HEK293 (cell line): ENCODE results near the gene BCKDHB.

Experiments used
- CTCF ChIA-PET: fragments of 350-600 bp; formaldehyde crosslinking; extraction: SDS; loops from one replicate; lab custom pipeline; 2021; ENCODE audit warnings: antibody characterized with exemption; lab: Yijun Ruan, JAX
- POLR2A ChIA-PET: fragments of 300-600 bp; formaldehyde crosslinking; extraction: SDS; loops from one replicate; lab custom pipeline; 2020; ENCODE audit warnings: antibody characterized with exemption, inconsistent platforms; lab: Yijun Ruan, JAX
- H3K27ac ChIP-seq: fragments of 200-500 bp; sonication (Bioruptor generic); 2 replicates; pipeline ENCODE4 v1.5.1; 2014; ENCODE audit warnings: low read depth, low read length, control low read depth, inconsistent platforms; ENCODE audit errors: extremely low read depth
- H3K36me3 ChIP-seq, 2 experiments: fragments of 200-500 bp in 1 of 2; sonication (Bioruptor generic) in 1 of 2; 1 replicate in 1 of 2; 2 replicates in 1 of 2; pipeline ENCODE4 v1.5.1; 2014 to 2017; ENCODE audit warnings: inconsistent platforms in 2 of 2, low read length in 2 of 2; ENCODE audit not compliant: control insufficient read depth in 2 of 2, insufficient read depth in 1 of 2
- H3K4me1 ChIP-seq: fragments of 200-500 bp; sonication (Bioruptor generic); 2 replicates; pipeline ENCODE4 v1.5.1; 2014; ENCODE audit warnings: mild to moderate bottlenecking, low read length, inconsistent platforms; ENCODE audit not compliant: control insufficient read depth, insufficient read depth
- H3K4me3 ChIP-seq: 2 replicates; pipeline ENCODE4 v1.5.1; 2011; ENCODE audit warnings: low read depth, mild to moderate bottlenecking, control low read depth, low read length, moderate library complexity
- H3K9me3 ChIP-seq: fragments of 200-500 bp; sonication (Bioruptor generic); 2 replicates; pipeline ENCODE4 v1.5.1; 2014; ENCODE audit warnings: low read depth, low read length, inconsistent platforms; ENCODE audit not compliant: control insufficient read depth, insufficient read depth
- BCL11B ChIP-seq: fragments of 450-650 bp; formaldehyde crosslinking; IDR thresholded peaks from 2 replicates; pipeline ENCODE4 v1.5.1; 2016; ENCODE audit warnings: low read depth, missing biosample characterization, missing genetic modification characterization
- BCL6B ChIP-seq: fragments of 450-650 bp; formaldehyde crosslinking; IDR thresholded peaks from 2 replicates; pipeline ENCODE4 v1.5.1; 2017; ENCODE audit warnings: missing biosample characterization, missing genetic modification characterization
- KLF8 ChIP-seq: fragments of 450-650 bp; formaldehyde crosslinking; IDR thresholded peaks from 2 replicates; pipeline ENCODE4 v1.5.1; 2016; ENCODE audit warnings: missing biosample characterization, missing genetic modification characterization
- PRDM1 ChIP-seq: fragments of 450-650 bp; formaldehyde crosslinking; IDR thresholded peaks from 2 replicates; pipeline ENCODE4; 2016; ENCODE audit warnings: missing biosample characterization, missing genetic modification characterization
- REPIN1 ChIP-seq: fragments of 450-650 bp; formaldehyde crosslinking; IDR thresholded peaks from 2 replicates; pipeline ENCODE4 v1.5.1; 2017; ENCODE audit warnings: missing biosample characterization, missing genetic modification characterization, low read depth
- SP3 ChIP-seq: fragments of 450-650 bp; formaldehyde crosslinking; IDR thresholded peaks from 2 replicates; pipeline ENCODE4 v1.5.1; 2016; ENCODE audit warnings: missing biosample characterization, missing genetic modification characterization
- YY1 ChIP-seq: fragments of 450-650 bp; formaldehyde crosslinking; IDR thresholded peaks from 2 replicates; pipeline ENCODE4 v1.5.1; 2018; ENCODE audit warnings: missing biosample characterization, missing genetic modification characterization
- YY2 ChIP-seq: fragments of 450-650 bp; formaldehyde crosslinking; IDR thresholded peaks from 2 replicates; pipeline ENCODE4 v1.5.1; 2016; ENCODE audit warnings: missing biosample characterization, missing genetic modification characterization
- ZBTB6 ChIP-seq: fragments of 450-650 bp; formaldehyde crosslinking; IDR thresholded peaks from 2 replicates; pipeline ENCODE4 v1.5.1; 2017; ENCODE audit warnings: missing biosample characterization, missing genetic modification characterization
- ZBTB8A ChIP-seq: fragments of 450-650 bp; formaldehyde crosslinking; IDR thresholded peaks from 2 replicates; pipeline ENCODE4 v1.5.1; 2016; ENCODE audit warnings: missing biosample characterization, missing genetic modification characterization
- ZEB2 ChIP-seq: fragments of 450-650 bp; formaldehyde crosslinking; IDR thresholded peaks from 2 replicates; pipeline ENCODE4 v1.5.1; 2016; ENCODE audit warnings: missing biosample characterization, missing genetic modification characterization
- ZFP37 ChIP-seq: fragments of 450-650 bp; formaldehyde crosslinking; IDR thresholded peaks from 2 replicates; pipeline ENCODE4 v1.5.1; 2016; ENCODE audit warnings: missing biosample characterization, missing genetic modification characterization
- ZNF157 ChIP-seq: fragments of 450-650 bp; formaldehyde crosslinking; IDR thresholded peaks from 2 replicates; pipeline ENCODE4 v1.5.1; 2016; ENCODE audit warnings: missing biosample characterization, missing genetic modification characterization
- ZNF223 ChIP-seq: fragments of 450-650 bp; formaldehyde crosslinking; IDR thresholded peaks from 2 replicates; pipeline ENCODE4 v1.5.1; 2016; ENCODE audit warnings: missing biosample characterization, missing genetic modification characterization
- ZNF292 ChIP-seq: fragments of 450-650 bp; formaldehyde crosslinking; IDR thresholded peaks from 2 replicates; pipeline ENCODE4 v1.5.1; 2016; ENCODE audit warnings: low read depth, missing biosample characterization, missing genetic modification characterization, borderline replicate concordance
- ZNF394 ChIP-seq: fragments of 450-650 bp; formaldehyde crosslinking; IDR thresholded peaks from 2 replicates; pipeline ENCODE4 v1.5.1; 2016; ENCODE audit warnings: missing biosample characterization, missing genetic modification characterization, mild to moderate bottlenecking, moderate library complexity, borderline replicate concordance
- ZNF433 ChIP-seq: fragments of 450-650 bp; formaldehyde crosslinking; IDR thresholded peaks from 2 replicates; pipeline ENCODE4 v1.5.1; 2016; ENCODE audit warnings: missing biosample characterization, missing genetic modification characterization, low read depth
- ZNF513 ChIP-seq: fragments of 450-650 bp; IDR thresholded peaks from 2 replicates; pipeline ENCODE4 v1.5.1; 2018; ENCODE audit warnings: missing biosample characterization, missing genetic modification characterization
- ZNF660 ChIP-seq: fragments of 450-650 bp; IDR thresholded peaks from 2 replicates; pipeline ENCODE4 v1.5.1; 2018; ENCODE audit warnings: missing biosample characterization, mild to moderate bottlenecking, missing genetic modification characterization
- ZNF664 ChIP-seq: fragments of 450-650 bp; formaldehyde crosslinking; IDR thresholded peaks from 2 replicates; pipeline ENCODE4 v1.5.1; 2016; ENCODE audit warnings: missing biosample characterization, missing genetic modification characterization
- ZNF670 ChIP-seq: fragments of 450-650 bp; formaldehyde crosslinking; IDR thresholded peaks from 2 replicates; pipeline ENCODE4 v1.5.1; 2016; ENCODE audit warnings: missing biosample characterization, missing genetic modification characterization, low read depth

The BCKDHB gene

GRCh38 chr6:80196906-80197305 is 90.4 kb downstream of the BCKDHB start:
- Histone ChIP-seq H3K4me3 (no peak overlapping the region), H3K36me3 (no peaks in the 10 kb centered on the region)
- CTCF ChIA-PET, result no interaction called here
- TF ChIP-seq BCL6B (tag by site-specific recombination), result no peak
- TF ChIP-seq ZNF433 (tag by site-specific recombination), result no peak
- TF ChIP-seq ZNF394 (tag by site-specific recombination), result no peak
- TF ChIP-seq, all 188 proteins: peak for 0
- H3K9me3 ChIP-seq, result no peaks in the 10 kb centered on the region
- no peaks in the 10 kb centered on the region for H3K4me1 ChIP-seq
- no peak overlapping the region for H3K27ac ChIP-seq
- POLR2A ChIA-PET, result no interaction called here

GRCh38 chr6:80197474-80197873 is 91.0 kb downstream of the BCKDHB start:
- CTCF ChIA-PET, result no interaction called here
- Histone ChIP-seq H3K4me1 (no peaks in the 10 kb centered on the region), H3K36me3 (no peaks in the 10 kb centered on the region), H3K27ac (no peak overlapping the region), H3K9me3 (no peaks in the 10 kb centered on the region), H3K4me3 (no peak overlapping the region)
- POLR2A ChIA-PET, result no interaction called here
- TF ChIP-seq SP3 (tag by site-specific recombination) (no peak), BCL11B (tag by site-specific recombination) (no peak), ZNF670 (tag by site-specific recombination) (no peak), KLF8 (tag by site-specific recombination) (no peak), REPIN1 (tag by site-specific recombination) (no peak), ZNF157 (tag by site-specific recombination) (no peak)

- no peaks in the 10 kb centered on the region for H3K4me1 ChIP-seq
- ChIA-PET POLR2A (no interaction called here), CTCF (no interaction called here)
- H3K36me3 ChIP-seq, result no peaks in the 10 kb centered on the region
- H3K27ac ChIP-seq, result no peak overlapping the region
- no peak overlapping the region for H3K4me3 ChIP-seq
- H3K9me3 ChIP-seq, result no peaks in the 10 kb centered on the region
- no peak for TF ChIP-seq ZNF223
- TF ChIP-seq ZEB2 (tag by site-specific recombination), result no peak
- no peak for TF ChIP-seq ZNF292 (tag by site-specific recombination)
Observed at GRCh38 chr6:80197986-80198385, 91.5 kb downstream of the BCKDHB start.

- Histone ChIP-seq H3K4me3 (no peak overlapping the region), H3K36me3 (no peaks in the 10 kb centered on the region), H3K4me1 (no peaks in the 10 kb centered on the region), H3K27ac (no peak overlapping the region), H3K9me3 (no peaks in the 10 kb centered on the region)
- ChIA-PET POLR2A (no interaction called here), CTCF (interaction anchor here (0.6 to 2.4 kb wide), 3 partner anchors 9 to 316 kb away, joined by 3 to 19 read pairs (median 4); no protein-coding TSS in a partner anchor)
- TF ChIP-seq ZNF664 (tag by site-specific recombination) (no peak), YY1 (tag by site-specific recombination) (no peak)
Observed at GRCh38 chr6:80203283-80203682, 96.8 kb downstream of the BCKDHB start.

- Histone ChIP-seq H3K4me1 (no peaks in the 10 kb centered on the region), H3K4me3 (no peak overlapping the region), H3K36me3 (no peaks in the 10 kb centered on the region), H3K27ac (no peak overlapping the region), H3K9me3 (no peaks in the 10 kb centered on the region)
- POLR2A ChIA-PET, result no interaction called here
- CTCF ChIA-PET, result interaction anchor here (0.5 to 2.0 kb wide), 5 partner anchors 9 to 1970 kb away, joined by 3 to 14 read pairs (median 3); no protein-coding TSS in a partner anchor
- TF ChIP-seq ZBTB8A (tag by site-specific recombination), result no peak
- TF ChIP-seq ZBTB6, result no peak
- TF ChIP-seq YY2, result no peak
- TF ChIP-seq ZNF660 (tag by site-specific recombination), result no peak
- TF ChIP-seq ZFP37 (tag by site-specific recombination), result no peak
- no peak for TF ChIP-seq ZNF513
- no peak for TF ChIP-seq PRDM1 (tag by site-specific recombination)
Observed at GRCh38 chr6:80205404-80205803, 98.9 kb downstream of the BCKDHB start.
